Ovary (tissue), 9 donors: ENCODE measurements around the gene OR8G1. TPM values are rescaled to one million over a fixed set of nuclear protein-coding genes. Genes with fewer than 3 reads are reported as not detected.

Experiments
- DNase-seq, 5 donors: peaks; one replicate each; pipeline ENCODE4 v3.0.0-alpha.2; 2019 to 2020
- H3K27ac ChIP-seq, 2 donors: fragments of 200-600 bp; one replicate each; pipeline versions ENCODE4 v1.5.1 to v1.8.0; 2019 to 2022
- H3K27me3 ChIP-seq: fragments of 200-600 bp; one replicate; pipeline ENCODE4 v1.8.0; 2022
- H3K36me3 ChIP-seq: fragments of 200-600 bp; sonication (generic); one replicate; pipeline ENCODE4 v1.5.1; 2019
- H3K4me1 ChIP-seq: one replicate; pipeline ENCODE4 v1.8.1; 2013; ENCODE audit warnings: mild to moderate bottlenecking, moderate library complexity; ENCODE audit not compliant: insufficient read depth
- H3K4me3 ChIP-seq: fragments of 200-600 bp; sonication (generic); one replicate; pipeline ENCODE4 v1.5.1; 2017
- H3K9me3 ChIP-seq, 2 donors: fragments of 200-600 bp in 1 of 2; sonication (generic) in 1 of 2; one replicate each; pipeline versions ENCODE4 v1.5.1 to v1.8.1; 2013 to 2019; ENCODE audit warnings: mild to moderate bottlenecking in 1 of 2, moderate library complexity in 1 of 2
- EP300 ChIP-seq: sonication (generic); formaldehyde crosslinking; IDR thresholded peaks from one replicate; pipeline ENCODE4 v1.6.1; 2017; ENCODE audit warnings: antibody characterized with exemption
- POLR2A ChIP-seq: fragments of 450-650 bp; IDR thresholded peaks from one replicate; pipeline ENCODE4 v1.6.1; 2017; ENCODE audit warnings: antibody characterized with exemption, mild to moderate bottlenecking, moderate library complexity
- WGBS, 3 donors: extraction: QIAGEN DNeasy Blood & Tissue Kit in 1 of 3; methylation state at CpG; one replicate each; pipeline versions ENCODE4 v1.1.5 to v1.1.7; 2013 to 2017; 5-methylcytosine and 5-hydroxymethylcytosine counted together
- intact Hi-C, 4 donors: fragments of 100-400 bp; cut with DNase I; formaldehyde crosslinking; loops; one replicate each; pipeline versions ENCODE4 v1.11.0 to v1.15.1; 2022 to 2023
- polyA plus RNA-seq, 2 donors: library from polyadenylated mRNA; stranded (reverse); fragments of 200-250 nt in 1 of 2; fragments of 350-450 nt in 1 of 2; fragmentation: Illumina TruSeq in 1 of 2; extraction: RNeasy Lipid Tissue Mini Kit (QIAGEN cat#74804) in 1 of 2; gene quantifications; one replicate each; pipeline ENCODE4 v1.2.3, GENCODE V29; 2013 to 2014
- total RNA-seq, 7 donors: library from RNA; depleted of rRNA in 2 of 7; stranded (reverse); fragments of >200 nt in 2 of 7; fragmentation: NEBNext Ultra II Directional in 3 of 7; extraction: Animal tissue kit (Norgen Biotek cat#: 25700) in 3 of 7; gene quantifications; one replicate each; pipeline versions ENCODE4 v1.1.0 to v1.2.4, GENCODE V29; 2016 to 2023
- TF ChIP-seq, protein P1 (sequence below), 3 donors: fragments of 450-650 bp in 2 of 3; fragments of 200-600 bp in 1 of 3; IDR thresholded peaks; one replicate each; pipeline versions ENCODE4 v1.5.1 to v1.8.0; 2016 to 2022; ENCODE audit warnings: antibody characterized with exemption in 3 of 3, mild to moderate bottlenecking in 1 of 3
- donor health status: DM: no; HTN: no; CAD: no; lungs with moderate emphysema.
- donor health status: DM: no; HTN: no; CAD: no.
- donor health status: Bipolar disorder and iron deficiency.
- donor health status: DM: yes; HTN: yes; CAD: no.
- donor health status: DM: no; HTN: no; CAD: no.
- donor health status: DM: yes; HTN: yes; CAD: no.

The OR8G1 gene
- total and polyA plus RNA-seq, 9 donors: not detected

DNA sequence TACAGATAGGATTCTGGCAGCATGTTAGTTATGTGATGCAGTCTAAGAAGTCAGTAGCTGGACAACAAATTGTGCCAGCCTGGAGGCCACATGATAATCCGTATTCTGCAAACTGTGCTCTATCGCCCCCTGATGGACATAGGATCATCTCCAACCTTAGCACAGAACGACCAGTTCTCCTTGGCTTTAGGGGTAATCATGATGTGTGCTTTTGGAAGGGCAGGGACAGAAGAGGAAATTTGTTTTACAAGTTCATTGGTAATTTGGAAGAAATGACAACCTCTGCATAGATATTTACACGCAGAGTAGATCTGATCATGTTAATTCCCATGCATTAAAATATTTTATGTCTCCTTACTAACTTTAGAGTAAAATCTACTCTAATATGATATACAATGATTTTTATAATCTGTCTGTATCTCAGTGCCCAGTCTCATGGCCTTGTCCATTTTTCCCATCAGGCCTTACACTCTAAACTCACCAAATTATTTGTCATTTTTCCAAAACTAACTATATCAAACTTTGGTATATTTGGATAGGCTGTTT is 45.6 kb upstream of the OR8G1 start:
- no peak for DNase-seq
- TF ChIP-seq, protein P1, sequence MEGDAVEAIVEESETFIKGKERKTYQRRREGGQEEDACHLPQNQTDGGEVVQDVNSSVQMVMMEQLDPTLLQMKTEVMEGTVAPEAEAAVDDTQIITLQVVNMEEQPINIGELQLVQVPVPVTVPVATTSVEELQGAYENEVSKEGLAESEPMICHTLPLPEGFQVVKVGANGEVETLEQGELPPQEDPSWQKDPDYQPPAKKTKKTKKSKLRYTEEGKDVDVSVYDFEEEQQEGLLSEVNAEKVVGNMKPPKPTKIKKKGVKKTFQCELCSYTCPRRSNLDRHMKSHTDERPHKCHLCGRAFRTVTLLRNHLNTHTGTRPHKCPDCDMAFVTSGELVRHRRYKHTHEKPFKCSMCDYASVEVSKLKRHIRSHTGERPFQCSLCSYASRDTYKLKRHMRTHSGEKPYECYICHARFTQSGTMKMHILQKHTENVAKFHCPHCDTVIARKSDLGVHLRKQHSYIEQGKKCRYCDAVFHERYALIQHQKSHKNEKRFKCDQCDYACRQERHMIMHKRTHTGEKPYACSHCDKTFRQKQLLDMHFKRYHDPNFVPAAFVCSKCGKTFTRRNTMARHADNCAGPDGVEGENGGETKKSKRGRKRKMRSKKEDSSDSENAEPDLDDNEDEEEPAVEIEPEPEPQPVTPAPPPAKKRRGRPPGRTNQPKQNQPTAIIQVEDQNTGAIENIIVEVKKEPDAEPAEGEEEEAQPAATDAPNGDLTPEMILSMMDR (IDR thresholded peaks at IDR 0.05): no peak
- TF ChIP-seq POLR2A (no peak), EP300 (no peak)
- no peaks in the 10 kb centered on the region for H3K9me3 ChIP-seq
- 34 to 41% (median 37%) methylated on average over 4 of the region's 4 CpGs for WGBS, 3 donors
- no peak overlapping the region for H3K27ac ChIP-seq
- H3K4me3 ChIP-seq: no peak overlapping the region
- no peaks in the 10 kb centered on the region for H3K27me3 ChIP-seq
- no peaks in the 10 kb centered on the region for H3K4me1 ChIP-seq
- intact Hi-C loops: no loop called here
- H3K36me3 ChIP-seq: no peaks in the 10 kb centered on the region

DNA sequence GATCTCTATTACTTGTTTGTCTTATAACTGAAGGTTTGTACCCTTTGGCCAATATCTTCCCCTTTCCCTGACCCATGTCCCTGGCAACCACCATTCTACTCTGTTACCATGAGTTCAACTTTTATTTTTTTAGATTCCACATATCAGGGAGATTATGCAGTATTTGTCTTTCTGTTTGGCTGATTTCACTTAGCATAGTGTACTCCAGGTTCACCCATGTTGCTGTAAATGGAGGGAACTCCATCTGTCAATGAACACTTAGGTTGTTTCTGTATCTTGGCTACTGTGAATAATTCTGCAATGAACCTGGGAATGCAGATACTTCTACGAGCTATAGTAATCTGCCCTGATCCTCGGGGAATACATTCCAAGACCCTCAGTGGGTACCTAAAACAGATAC is 42.9 kb upstream of the OR8G1 start:
- Histone ChIP-seq H3K27ac (no peak overlapping the region), H3K9me3 (no peaks in the 10 kb centered on the region), H3K4me1 (no peaks in the 10 kb centered on the region), H3K27me3 (no peaks in the 10 kb centered on the region), H3K4me3 (no peak overlapping the region), H3K36me3 (no peaks in the 10 kb centered on the region)
- intact Hi-C loops: no loop called here
- 64 to 89% (median 81%) methylated on average over 2 of the region's 2 CpGs for WGBS, 3 donors
- no peak for TF ChIP-seq POLR2A
- DNase-seq: no peak

- Histone ChIP-seq H3K9me3 (no peaks in the 10 kb centered on the region), H3K4me3 (no peak overlapping the region), H3K36me3 (no peaks in the 10 kb centered on the region), H3K27me3 (no peaks in the 10 kb centered on the region), H3K27ac (no peak overlapping the region), H3K4me1 (no peaks in the 10 kb centered on the region)
- intact Hi-C loops: no loop called here
- DNase-seq: no peak
- TF ChIP-seq POLR2A (no peak), EP300 (no peak)
- TF ChIP-seq, protein P1 (IDR thresholded peaks at IDR 0.05): no peak
- 90 to 93% (median 92%) methylated on average over 7 of the region's 7 CpGs for WGBS, 3 donors
Observed at GRCh38 chr11:124198897-124199296, 42.0 kb upstream of the OR8G1 start.

DNA sequence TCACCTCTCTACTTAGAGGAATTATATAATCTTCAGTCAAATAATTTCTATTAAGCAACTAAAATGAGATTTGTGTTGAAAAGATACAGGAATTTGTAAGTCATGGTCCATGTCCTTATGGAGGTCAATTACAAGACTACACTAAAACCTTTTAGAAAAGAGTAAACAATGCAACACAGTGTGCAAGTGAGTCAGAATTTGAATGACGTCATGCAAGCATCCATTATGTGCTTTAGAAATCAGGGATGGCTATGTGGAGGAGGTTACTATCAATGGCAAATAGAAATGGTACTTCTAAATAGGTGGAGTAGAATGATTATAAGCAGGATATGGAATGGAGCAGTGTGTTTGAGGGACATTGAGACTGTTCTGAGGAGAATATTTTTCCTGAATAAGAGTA is 41.2 kb upstream of the OR8G1 start:
- Histone ChIP-seq H3K27ac (no peak overlapping the region), H3K4me3 (no peak overlapping the region), H3K27me3 (no peaks in the 10 kb centered on the region), H3K36me3 (no peaks in the 10 kb centered on the region), H3K4me1 (no peaks in the 10 kb centered on the region), H3K9me3 (no peaks in the 10 kb centered on the region)
- no peak for TF ChIP-seq EP300
- TF ChIP-seq POLR2A: no peak
- TF ChIP-seq, protein P1 (IDR thresholded peaks at IDR 0.05): no peak
- WGBS, 3 donors: 59 to 82% (median 60%) methylated on average over 1 of the region's 1 CpG
- DNase-seq: no peak
- intact Hi-C loops: no loop called here

DNA sequence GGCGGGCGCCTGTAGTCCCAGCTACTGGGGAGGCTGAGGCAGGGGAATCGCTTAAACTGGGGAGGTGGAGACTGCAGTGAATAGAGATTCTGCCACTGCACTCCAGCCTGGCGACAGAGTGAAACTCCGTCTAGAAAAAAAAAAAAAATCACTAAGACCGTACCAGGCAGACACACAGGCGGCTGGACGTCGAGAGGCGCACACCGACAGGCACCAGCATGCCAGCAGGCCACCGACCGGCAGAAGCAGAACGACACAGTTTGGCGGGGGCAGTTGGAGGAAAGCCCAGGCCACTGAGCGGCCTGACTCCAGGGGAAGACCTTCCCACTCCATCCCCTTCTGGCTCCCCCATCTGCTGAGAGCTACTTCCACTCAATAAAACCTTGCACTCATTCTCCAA is 40.2 kb upstream of the OR8G1 start:
- TF ChIP-seq EP300: no peak
- TF ChIP-seq, protein P1 (IDR thresholded peaks at IDR 0.05): no peak
- no peak for TF ChIP-seq POLR2A
- 92 to 94% (median 93%) methylated on average over 16 of the region's 16 CpGs for WGBS, 3 donors
- Histone ChIP-seq H3K4me1 (no peaks in the 10 kb centered on the region), H3K27me3 (no peaks in the 10 kb centered on the region), H3K36me3 (no peaks in the 10 kb centered on the region), H3K4me3 (no peak overlapping the region), H3K27ac (no peak overlapping the region), H3K9me3 (no peaks in the 10 kb centered on the region)
- no peak for DNase-seq
- intact Hi-C loops: no loop called here
